Eye (tissue), 1 donor: ENCODE data around the gene EPB41L1.
A peak's percentile ranks its signal among the peaks of the same experiment; 100 is the strongest.

ENCODE experiments used
- DNase-seq: peaks from one replicate; pipeline ENCODE4 v3.0.0-alpha.2; 2015

EPB41L1 gene

DNA sequence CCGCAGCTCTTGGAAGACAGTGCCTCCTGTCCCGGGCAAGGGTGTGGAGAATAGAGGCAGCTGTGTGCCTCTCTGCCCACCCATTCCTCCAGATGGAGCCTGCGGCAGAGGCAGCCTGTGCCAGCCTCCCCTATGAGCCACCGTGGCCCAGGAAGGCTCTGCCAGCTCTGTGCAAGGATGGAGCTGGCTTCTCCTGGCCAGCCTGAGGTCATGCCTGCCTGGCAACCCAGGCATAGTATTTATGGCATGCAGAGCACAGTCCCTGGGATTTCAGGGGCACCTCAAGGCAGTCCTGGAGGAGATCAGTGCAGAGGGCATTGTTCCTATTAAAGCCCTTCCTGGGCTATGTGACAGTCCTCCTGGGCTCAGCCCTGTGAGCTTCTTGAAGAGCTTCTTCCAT lies 1.5 kb downstream of the EPB41L1 start:
- no peak for DNase-seq

- no peak for DNase-seq
These were observed 3.1 kb downstream of the EPB41L1 start for GRCh38 chr20:36157610-36158009.

- no peak for DNase-seq
These were observed 3.7 kb downstream of the EPB41L1 start for GRCh38 chr20:36158160-36158741.

DNA sequence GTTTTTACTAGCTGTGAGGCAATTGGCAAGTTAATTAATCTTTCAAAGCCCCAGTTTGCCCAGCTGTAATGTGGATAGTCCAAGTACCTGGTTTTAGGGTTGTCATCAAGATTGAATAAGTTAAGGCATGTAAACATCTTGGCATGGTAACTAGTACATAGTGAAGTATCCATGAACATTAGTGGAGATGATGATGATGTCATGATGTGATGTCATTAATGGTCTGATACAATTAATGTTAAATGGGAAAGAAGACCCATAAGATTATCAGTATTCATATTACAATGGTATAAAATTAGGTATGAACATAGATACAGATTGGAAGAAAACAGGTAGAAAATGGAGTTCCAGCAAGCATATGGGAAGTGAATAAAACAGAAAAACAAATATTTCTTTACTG lies 5.3 kb downstream of the EPB41L1 start:
- no peak for DNase-seq

DNA sequence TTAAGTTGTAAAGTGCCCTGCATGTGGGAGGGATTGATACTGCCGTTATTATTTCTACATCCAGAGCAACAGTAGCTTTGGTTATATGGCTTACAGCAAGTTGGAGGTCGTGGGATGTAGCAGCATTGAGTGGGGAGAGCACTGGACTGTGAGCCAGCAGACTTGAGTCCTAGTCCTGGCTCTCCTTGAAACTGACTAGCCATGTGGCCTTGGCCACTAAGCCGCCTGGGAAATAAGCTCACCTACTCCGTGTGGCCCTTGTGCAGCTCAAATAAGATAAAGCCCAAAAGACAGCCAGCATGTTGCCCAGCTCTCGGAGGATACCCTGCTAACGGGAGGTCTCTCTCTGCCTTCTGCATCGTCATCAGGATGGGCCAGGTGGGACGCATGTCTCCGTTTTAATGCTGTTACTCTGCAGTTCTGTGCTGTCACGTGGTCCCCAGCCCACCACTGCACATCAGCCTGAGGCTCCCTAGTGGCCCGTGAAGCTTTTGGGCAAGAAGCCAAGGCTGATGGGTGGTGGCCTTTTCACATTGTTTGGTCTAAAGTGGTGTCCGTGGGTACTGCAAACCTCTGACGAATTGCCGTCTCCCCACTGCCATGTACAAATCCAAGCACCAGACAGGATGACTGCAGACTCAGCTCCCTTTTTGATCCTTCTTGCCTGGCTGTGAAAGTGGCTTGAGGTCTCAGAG lies 7.9 kb downstream of the EPB41L1 start:
- DNase-seq: peak; percentile 47

DNA sequence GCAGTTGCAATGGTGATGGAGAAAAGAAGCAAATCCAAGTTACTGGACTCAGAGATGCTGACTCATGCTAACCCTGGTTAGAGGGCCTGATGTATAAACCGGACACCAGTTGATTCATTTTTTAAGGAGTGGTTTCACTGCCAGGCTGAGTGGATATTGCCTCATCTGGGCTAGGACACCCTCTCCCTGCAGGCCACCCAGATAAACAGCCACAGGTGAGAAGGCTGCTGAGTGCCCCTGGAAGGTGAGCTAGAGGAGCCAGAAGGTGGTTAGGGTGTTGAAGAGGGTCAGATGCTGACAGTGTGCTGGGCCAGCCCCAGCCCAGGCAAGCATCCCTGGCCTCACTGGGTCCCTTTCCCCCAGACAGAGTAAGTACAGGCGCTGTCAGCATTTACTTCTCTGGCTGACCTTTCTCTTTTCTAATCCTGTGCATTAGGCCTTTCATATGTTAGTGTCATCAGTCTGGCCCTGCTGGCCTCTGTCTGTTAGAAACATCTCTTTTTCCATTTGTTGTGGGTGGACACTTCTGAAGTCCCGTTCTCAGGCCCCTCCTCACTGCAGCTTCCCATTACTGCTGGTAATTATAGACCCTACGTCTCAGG lies 13.5 kb downstream of the EPB41L1 start:
- DNase-seq: no peak

DNA sequence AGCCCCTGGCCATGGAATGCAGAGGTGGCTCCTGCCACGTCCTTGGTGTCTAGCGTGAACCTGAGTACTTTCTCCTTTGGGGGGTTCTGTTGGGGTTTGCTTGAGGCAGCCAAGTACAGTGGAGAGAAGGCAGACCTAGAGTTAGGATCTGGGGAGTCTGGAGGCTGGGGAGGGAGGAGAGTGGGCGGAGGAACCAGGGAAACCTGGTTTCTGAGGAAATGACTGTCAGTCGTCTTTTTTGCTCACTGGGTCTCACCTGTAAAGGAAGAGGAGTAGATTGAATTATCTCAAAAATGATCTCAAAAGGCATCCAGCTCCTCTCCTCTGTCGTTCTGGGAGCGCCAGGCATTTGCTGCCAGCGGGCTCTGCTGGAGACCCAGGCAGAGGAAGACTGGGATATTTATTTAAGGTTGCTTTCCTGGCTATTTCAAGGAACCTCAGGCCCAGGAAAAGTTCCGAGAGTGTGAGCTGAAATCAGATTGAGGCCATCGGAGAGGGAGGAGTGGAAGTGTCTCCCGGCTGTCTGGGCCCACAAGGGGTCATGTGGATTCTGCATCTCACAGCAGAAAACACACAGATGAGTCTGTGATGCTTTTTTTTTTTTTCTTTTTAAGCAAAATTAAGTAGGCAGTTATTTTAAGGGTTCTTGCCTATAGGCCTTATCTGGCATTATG lies 16.1 kb downstream of the EPB41L1 start:
- no peak for DNase-seq

GRCh38 chr20:36173451-36173933 lies 19.0 kb downstream of the EPB41L1 start:
- DNase-seq: peak; percentile 95

DNA sequence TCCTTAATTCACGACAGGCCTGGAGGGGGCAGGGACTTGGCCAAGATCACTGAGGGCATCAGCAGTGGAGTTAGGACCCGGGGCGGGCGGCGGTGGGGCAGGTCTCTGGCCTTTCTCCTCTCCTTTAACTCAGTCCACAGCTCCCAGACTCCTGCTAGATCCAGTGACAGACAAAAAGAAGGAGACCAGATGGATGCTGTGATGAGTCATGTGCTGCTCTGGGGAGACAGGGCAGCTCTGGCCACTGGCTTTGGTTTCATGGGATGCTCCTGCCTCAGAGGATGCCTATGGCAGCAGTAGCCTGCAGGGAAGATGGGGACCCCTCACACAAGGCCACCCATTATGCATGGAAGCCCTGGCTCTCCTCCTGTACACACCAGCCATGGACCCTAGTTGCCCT lies 20.5 kb downstream of the EPB41L1 start:
- no peak for DNase-seq

DNA sequence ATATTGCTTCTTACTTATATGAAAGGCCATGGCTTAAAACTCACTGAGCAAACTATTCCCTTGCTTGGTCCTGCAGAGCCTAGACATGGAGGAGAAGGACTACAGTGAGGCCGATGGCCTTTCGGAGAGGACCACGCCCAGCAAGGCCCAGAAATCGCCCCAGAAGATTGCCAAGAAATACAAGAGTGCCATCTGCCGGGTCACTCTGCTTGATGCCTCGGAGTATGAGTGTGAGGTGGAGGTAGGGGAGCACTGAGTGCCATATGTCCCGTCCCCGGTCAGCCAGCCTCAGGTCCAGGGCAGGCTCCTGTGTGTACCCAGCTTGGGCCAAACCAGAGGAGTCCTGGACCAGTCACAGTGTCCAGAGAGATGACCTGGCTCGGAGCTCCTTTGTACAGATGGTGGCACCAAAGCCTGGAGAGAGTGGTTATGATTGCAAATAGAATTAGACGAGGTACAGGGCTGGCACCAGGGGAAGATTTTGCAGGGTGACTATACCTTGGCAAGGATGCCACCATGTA lies 21.0 kb downstream of the EPB41L1 start:
- DNase-seq: no peak

- no peak for DNase-seq
These were observed 23.2 kb downstream of the EPB41L1 start for GRCh38 chr20:36177716-36178115.

GRCh38 chr20:36179170-36179945 lies 24.8 kb downstream of the EPB41L1 start:
- peak; percentile 93 for DNase-seq

DNA sequence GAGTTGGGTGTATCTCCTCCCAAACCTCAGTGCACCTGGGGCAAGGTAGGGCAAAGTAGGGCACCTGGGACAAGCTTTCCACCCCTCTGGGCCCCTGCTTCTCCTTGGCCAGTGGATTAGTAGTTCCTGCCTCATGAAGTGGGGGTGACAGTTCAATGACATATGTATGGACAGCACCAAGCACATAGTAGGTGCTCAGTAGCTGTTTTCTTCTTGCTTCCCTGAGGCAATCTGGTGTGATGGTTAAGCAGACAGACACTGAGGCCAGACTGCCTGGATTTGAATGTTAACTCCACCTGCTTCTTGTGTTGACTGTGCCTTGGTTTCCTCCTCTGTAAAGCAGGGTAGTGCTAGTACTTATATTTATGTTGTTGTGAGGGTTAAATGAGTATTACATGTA lies 25.8 kb downstream of the EPB41L1 start:
- DNase-seq: no peak

DNA sequence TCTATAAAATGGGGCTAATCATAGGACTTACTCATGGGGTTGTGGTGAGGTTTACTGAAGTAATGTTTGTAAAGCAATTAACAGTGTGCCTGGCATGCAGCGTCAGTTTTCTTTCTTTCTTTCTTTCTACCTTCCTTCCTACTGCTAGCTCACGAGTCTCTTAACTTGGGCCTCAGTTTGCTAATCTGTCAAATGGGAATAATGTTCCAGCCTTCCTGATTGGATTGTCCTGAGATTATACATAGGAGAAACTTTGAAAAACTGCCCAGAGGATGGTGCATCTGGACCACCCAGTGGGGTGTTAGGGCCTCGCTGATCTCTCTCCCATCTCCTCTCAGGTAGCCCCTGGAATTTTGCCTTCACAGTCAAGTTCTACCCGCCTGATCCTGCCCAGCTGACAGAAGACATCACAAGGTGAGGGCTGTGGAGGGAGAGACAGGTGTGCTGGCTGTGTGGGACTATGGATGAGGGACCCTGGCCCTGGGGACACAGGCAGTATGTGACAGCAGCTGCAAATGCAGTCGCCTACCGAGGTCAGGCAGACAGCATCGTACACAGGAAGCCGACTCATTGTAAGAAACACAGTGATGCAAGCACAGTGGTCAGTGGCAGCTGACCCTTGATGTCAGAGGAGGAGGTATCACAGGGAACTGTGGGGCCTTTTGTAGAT lies 27.5 kb downstream of the EPB41L1 start:
- DNase-seq: no peak

DNA sequence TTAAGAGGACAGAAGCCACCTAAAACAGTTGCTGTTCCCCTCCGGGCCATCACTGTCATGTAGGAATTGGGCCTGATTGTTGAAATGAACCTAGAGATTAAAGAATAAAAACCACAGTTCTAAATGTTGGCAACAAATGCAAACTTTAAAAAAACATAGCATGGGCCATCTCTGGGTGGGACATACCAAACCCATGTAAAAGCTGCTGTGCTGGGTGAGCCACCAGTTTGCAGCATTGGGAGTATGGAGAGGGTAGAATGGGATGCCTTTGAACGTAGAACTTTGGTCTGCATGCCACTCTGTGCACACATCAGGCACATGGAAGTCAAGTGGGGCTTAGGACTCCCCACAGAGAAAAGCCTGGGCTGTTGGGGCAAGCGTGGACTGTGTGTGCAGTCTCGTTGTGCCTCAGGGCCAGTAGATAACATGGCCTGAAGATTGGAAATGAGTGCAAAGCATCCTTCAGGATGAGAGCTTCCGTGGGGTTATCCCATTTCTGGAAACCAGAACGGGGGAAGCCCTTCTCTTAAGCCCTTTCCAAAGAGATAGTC lies 28.1 kb downstream of the EPB41L1 start:
- DNase-seq: no peak

DNA sequence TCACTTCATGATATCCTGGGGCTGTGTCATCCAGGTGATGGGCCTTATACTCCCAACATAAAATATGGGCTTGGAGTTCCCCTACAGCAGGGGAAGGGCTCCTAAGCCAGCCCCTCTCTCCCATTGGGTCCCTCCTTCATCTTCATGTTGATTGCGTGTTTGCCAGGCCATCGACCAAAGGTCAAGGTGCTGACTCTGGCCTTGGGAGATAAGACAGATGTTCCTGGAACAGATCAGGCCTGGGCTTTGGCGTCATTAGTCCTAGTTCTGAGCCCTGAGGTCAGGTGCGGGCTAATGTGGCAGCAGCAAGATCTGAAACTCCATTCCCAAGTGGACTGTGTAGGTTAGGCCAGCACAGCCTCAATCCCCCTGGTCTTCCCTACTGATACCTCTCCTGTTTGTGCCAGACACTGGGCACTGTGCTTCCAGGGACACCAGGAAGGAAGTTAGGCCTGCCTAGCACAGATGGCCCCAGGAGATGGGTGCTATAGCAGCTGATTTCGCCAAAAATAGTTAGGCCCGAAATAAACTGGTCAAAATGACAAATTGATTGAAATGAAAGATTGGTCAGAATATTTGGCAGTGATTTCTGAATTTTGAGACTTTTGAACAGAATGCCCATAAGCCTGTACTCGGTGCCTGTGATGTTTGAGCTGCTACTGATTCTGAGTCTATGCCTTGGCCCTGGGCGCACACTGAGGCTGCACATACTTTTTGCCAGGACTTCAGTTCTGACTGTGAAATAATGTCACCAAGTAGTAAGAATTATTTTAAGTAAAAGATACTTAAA lies 28.8 kb downstream of the EPB41L1 start:
- no peak for DNase-seq

- no peak for DNase-seq
These were observed 30.6 kb downstream of the EPB41L1 start for GRCh38 chr20:36184816-36185776.

DNA sequence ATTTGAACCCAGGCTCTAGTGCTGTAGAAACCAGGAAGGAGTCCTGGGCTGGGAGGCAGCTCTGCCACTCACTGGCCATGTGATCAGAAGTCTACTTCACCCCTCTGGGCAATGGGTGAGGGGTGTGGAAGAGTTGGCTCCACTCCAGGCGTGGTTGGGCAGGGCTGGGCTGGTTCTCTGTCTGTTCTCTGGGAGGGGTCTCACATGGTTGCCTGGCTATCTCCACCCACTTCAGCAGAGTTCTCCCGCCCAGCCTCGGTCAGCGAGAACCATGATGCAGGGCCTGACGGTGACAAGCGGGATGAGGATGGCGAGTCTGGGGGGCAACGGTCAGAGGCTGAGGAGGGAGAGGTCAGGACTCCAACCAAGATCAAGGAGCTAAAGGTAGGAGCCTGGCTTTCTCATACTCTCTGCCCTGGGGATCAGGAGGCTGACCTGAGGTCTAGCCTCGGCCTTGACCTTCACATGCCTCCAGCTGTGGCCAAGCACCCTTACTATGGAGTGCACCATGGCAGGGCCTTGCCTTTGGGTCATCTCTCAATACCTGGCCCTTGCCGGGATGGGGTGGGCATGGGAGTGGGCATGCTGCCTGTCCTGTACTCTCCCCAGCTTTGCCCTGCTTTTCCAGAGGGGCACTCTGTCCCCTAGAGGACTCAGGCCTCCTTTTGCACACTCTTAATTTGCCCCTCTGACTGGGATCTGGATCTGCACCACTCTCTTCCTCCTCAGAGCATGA lies 39.6 kb downstream of the EPB41L1 start:
- DNase-seq: no peak

- DNase-seq: no peak
These were observed 42.1 kb downstream of the EPB41L1 start for GRCh38 chr20:36196676-36197075.
